Testis (tissue), 2 donors: ENCODE results near the gene FSTL5.

Experiments used
- POLR2A ChIP-seq: fragments of 450-650 bp; IDR thresholded peaks from one replicate; pipeline ENCODE4 v1.6.1; 2017; ENCODE audit warnings: antibody characterized with exemption, mild to moderate bottlenecking, moderate library complexity
- TF ChIP-seq, protein P1 (sequence below), 3 experiments: fragments of 450-650 bp in 2 of 3; fragments of 200-600 bp in 1 of 3; sonication (generic) in 1 of 3; IDR thresholded peaks; one replicate each; pipeline ENCODE4 v1.5.1; 2016 to 2019; ENCODE audit warnings: antibody characterized with exemption in 3 of 3, mild to moderate bottlenecking in 2 of 3, moderate library complexity in 1 of 3

DNA sequence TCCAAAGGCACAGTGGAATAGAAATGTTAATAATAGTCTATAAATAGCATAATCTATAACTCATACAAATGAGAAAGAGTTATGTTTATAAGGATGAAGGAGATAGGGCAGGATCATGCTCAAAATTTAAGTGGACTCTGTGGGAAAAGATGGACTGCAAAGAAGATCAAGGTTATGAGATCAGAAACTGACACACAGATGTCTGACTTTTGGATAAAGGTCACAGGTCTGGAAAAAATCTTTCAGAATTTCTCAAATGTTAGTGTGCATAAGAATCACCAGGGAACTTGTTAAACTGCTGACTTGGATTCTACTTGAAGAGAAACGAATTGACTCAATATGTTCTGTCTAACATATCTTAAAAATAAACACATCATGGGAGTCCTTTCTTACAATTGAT, 104.1 kb downstream of the FSTL5 start:
- TF ChIP-seq, protein P1, sequence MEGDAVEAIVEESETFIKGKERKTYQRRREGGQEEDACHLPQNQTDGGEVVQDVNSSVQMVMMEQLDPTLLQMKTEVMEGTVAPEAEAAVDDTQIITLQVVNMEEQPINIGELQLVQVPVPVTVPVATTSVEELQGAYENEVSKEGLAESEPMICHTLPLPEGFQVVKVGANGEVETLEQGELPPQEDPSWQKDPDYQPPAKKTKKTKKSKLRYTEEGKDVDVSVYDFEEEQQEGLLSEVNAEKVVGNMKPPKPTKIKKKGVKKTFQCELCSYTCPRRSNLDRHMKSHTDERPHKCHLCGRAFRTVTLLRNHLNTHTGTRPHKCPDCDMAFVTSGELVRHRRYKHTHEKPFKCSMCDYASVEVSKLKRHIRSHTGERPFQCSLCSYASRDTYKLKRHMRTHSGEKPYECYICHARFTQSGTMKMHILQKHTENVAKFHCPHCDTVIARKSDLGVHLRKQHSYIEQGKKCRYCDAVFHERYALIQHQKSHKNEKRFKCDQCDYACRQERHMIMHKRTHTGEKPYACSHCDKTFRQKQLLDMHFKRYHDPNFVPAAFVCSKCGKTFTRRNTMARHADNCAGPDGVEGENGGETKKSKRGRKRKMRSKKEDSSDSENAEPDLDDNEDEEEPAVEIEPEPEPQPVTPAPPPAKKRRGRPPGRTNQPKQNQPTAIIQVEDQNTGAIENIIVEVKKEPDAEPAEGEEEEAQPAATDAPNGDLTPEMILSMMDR (IDR thresholded peaks at IDR 0.05), result no peak
- TF ChIP-seq POLR2A, result no peak
